HG03457 (cell line): Measurements from ENCODE around the gene OTOGL.
"Not testable (repeated sequence)": the region's sequence is repeated elsewhere in the genome, so short reads cannot be mapped to it uniquely, and the experiment has no call there.

Experiments used
- ATAC-seq: cut with Tn5 transposase; IDR thresholded peaks from one replicate; pipeline ENCODE4 v1.9.1; 2021; ENCODE audit warnings: moderate number of reproducible peaks; ENCODE audit not compliant: unreplicated experiment

The OTOGL gene

DNA sequence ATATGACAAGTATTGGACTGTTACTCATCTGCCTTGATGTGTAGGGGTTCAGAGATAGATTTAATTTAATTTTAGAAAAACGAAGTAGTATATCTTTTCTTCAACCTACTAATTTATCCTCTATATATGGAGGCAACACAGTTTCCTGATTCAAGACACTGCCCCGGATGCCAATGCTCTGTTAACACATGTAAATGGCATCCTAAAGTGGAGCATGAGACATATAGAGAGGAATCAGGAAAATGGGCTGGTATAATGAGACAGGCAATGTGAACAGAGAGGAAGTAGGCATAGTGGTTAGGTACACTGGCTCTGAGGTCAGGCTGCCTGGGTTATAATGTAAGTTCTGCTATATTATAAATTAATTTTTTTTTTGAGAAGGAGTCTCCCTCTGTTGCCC lies 85.6 kb downstream of the OTOGL start:
- no peak for ATAC-seq

DNA sequence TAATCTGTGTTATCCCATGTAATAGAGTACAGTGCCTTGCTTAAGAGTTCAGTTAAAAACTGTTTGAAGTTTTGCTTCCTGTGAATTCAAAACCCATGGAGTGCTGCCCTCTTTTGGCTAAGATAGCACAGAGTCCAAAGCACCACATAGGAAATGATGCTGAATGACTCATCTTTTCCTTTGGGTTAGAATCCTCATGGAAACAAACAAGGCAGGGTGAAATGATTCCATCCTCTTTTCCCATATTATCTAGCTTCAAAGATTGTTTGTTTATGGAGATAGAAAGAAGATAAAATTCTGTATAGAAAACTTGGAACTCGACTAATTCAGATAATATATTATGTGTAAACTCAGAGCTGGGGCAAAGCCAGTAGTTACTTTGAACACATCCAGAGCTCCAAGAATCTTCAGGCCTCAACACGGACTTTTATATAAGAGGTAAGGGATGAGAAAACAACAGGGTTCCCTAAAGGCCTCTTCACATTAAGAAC lies 87.4 kb downstream of the OTOGL start:
- ATAC-seq, result peak; percentile 44

DNA sequence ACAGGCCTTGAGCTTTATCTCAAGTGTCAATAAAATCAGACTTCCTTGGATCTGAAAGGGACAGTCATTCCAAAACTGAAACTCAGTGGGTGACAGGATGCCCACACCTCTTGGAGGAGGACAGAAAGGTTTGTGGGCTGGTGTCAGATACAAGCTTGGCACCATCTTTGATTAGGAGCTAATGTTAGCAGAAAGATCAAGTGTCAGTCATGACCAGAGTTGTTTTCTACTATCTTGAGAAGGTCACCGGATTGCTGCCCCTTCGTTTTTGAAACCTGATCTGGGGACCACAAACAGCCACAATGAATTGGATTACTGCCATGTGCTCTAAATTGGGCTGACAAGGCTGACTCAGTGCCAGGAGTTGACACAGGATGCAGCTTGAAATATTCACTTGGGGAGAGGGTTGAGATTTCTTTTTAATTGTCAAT lies 88.3 kb downstream of the OTOGL start:
- ATAC-seq, result peak; percentile 65

GRCh38 chr12:80188576-80188975 lies 89.2 kb downstream of the OTOGL start:
- ATAC-seq, result no peak

- ATAC-seq, result no peak
Observed at GRCh38 chr12:80189241-80189640, 89.9 kb downstream of the OTOGL start.

DNA sequence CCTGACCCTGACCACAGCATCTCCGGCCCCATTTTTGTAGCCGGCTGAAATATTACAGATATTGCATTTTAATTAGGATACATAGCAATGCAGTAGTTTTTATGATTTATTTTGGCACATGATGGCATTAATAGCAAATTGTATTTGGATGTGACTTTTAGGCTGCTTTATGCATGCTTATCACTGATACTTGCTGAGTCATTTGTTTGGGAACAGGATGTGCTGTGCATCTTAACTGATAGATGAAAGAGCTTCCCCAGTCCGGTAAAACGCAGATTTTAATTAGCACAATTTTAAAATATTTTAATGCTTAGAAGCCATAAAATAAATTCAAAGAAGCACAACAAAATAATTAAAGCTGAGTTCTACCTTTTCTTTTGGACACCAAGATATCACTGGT lies 90.7 kb downstream of the OTOGL start:
- no peak for ATAC-seq

- no peak for ATAC-seq
Observed at GRCh38 chr12:80192087-80192486, 92.8 kb downstream of the OTOGL start.

DNA sequence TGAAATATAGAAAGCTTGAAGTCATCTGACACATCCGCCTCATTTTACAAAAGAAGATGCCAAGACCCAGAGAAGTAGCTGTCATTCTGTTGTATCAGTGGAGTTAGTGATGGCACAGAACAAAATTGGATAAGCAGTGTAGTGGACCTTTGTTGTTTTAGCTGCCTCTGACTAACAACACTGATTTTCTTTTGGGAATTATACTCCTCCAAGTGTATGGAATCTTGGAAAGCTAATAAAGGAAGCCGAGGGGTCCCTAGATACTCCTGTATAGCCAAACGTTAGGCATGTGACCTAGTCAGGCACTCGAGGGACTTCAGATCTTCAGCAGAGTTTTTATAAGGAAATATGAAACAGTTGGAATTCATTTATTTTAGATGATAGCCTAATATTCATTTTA lies 94.5 kb downstream of the OTOGL start:
- ATAC-seq, result no peak

DNA sequence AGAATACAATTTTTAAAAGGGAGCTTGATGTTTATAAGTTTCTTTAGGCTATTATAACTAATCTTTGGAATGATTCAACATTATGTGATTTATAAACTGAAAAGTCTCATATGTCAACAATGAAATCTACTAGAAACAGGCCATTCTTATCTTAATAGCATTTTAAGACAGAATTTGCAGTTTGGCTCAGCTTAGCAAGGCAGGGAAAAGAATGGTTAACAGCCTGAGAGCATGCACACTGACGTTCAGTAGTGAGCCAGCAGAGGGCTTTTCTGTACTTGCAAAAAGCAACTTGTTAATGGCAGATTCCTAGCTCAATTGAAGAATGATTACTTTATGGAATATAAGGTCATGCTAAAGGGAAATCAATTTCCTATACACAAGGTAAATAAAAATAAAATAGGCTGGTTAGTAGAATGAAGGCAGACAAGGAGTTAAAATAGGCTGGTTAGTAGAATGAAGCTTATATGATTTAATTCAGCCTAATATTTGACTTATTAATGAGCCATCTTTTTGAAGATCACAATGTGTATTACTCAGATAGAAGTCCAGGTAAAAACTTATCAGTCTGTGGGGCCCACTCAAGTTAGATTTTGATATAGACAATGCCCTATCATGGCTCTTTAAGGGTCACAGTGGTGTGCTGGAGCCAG lies 95.9 kb downstream of the OTOGL start:
- ATAC-seq, result no peak

DNA sequence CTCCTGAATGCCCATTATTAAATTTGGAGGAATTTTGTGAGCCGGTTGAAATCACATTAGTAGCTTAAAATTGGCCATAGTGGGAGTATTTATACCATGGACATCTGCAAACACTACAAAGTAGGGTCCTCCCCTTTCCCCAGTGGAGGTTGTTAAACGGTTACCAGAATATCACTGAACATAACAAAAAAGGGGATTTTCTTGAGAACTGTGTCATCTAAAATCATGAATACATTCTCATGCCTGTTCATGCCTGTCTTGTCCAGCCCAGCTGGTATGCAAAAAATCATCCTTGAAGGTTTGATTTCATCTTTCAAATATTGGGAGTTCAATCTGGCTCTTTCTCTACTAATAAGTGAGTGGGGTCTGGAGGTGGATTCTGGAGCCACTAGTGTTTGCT lies 96.4 kb downstream of the OTOGL start:
- no peak for ATAC-seq

DNA sequence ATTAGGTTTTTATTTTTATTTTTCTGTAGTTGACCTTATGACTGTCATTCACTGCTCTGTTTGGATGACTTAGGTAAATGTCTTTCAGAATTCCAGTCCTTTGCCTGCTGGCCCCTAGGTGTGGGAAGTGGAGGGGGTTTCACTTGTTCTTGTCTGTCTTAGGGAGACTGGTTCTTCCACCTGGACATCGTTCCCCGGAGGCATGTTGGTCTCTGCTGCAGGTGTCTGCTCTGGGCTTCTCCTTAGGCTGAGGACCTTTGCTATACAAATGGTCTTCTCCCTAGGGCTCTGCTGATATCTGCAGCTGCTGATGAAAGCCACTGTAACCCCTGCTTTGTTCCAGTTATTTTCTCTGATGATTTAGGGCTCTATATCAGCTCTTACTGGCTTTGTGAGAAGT lies 97.1 kb downstream of the OTOGL start:
- ATAC-seq, result no peak

GRCh38 chr12:80198782-80199337 lies 99.5 kb downstream of the OTOGL start:
- ATAC-seq, result no peak

GRCh38 chr12:80199931-80200330 lies 100.6 kb downstream of the OTOGL start:
- ATAC-seq, result no peak

GRCh38 chr12:80200414-80200813 lies 101.1 kb downstream of the OTOGL start:
- no peak for ATAC-seq

GRCh38 chr12:80201908-80202307 lies 102.6 kb downstream of the OTOGL start:
- ATAC-seq, result no peak

GRCh38 chr12:80205960-80206359 lies 106.6 kb downstream of the OTOGL start:
- ATAC-seq, result no peak

- ATAC-seq, result no peak
Observed at GRCh38 chr12:80208071-80208470, 108.7 kb downstream of the OTOGL start.

DNA sequence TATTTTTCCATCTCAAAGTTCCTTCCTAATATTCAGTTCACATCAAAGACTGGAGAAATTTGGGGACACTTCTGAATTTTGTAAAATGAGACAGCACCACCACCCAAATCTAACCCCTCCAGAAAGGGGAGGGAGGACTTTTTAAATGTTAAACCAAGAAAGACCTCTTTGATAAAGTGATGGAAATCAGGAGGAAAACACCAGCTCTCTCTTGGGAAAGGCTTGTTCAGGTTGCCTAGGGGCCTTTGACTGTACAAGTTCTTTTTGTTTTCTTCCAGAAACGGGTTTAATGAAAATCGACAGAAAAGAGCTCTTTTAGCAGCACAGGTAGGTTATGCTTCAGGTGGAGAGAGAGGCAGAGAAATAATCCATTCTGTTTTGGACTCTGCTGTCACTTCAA lies 112.3 kb downstream of the OTOGL start:
- no peak for ATAC-seq

- no peak for ATAC-seq
Observed at GRCh38 chr12:80212938-80213645, 113.8 kb downstream of the OTOGL start.

DNA sequence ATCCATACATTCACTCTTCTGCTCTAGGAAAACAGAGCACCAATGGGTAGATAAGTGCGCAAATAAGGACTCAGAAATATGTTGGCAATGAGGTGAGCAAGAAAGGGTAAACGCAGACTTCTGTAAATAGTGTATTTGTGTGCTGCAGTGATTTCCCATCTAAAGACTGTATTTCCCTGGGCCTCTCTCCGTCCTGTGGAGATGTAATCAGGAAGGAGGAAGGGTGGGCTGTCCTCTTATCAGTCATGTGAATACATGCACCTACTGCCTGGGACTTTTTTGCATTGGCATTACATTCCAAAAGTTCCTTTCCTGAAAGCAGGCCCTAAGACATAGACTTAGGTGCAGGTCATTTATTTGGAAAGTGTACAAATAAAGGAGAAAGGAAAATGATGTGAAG lies 114.5 kb downstream of the OTOGL start:
- ATAC-seq, result no peak

GRCh38 chr12:80217011-80217535 lies 117.7 kb downstream of the OTOGL start:
- ATAC-seq, result no peak

GRCh38 chr12:80218925-80219324 lies 119.6 kb downstream of the OTOGL start:
- not testable (repeated sequence) for ATAC-seq
